Muscle layer of duodenum (tissue), 2 donors: ENCODE measurements around the gene GJD4.

Experiments used
- H3K27ac ChIP-seq: one replicate; pipeline ENCODE4 v1.7.0; 2013; ENCODE audit warnings: mild to moderate bottlenecking, low read length
- H3K27me3 ChIP-seq: one replicate; pipeline ENCODE4 v1.7.0; 2013; ENCODE audit warnings: low read depth, mild to moderate bottlenecking, control low read depth, low read length
- H3K36me3 ChIP-seq, 2 donors: one replicate each; pipeline ENCODE4 v1.7.0; 2013; ENCODE audit warnings: low read length in 2 of 2, control low read depth in 1 of 2, mild to moderate bottlenecking in 1 of 2; ENCODE audit not compliant: insufficient read depth in 2 of 2, control insufficient read depth in 1 of 2
- H3K4me1 ChIP-seq, 2 donors: one replicate each; pipeline ENCODE4 v1.7.0; 2013; ENCODE audit warnings: low read length in 2 of 2, mild to moderate bottlenecking in 2 of 2, control low read depth in 1 of 2, moderate library complexity in 1 of 2; ENCODE audit not compliant: insufficient read depth in 2 of 2, control insufficient read depth in 1 of 2
- H3K4me3 ChIP-seq, 2 donors: one replicate each; pipeline ENCODE4 v1.7.0; 2013; ENCODE audit warnings: low read length in 2 of 2, low read depth in 1 of 2, mild to moderate bottlenecking in 1 of 2
- H3K9me3 ChIP-seq, 2 donors: one replicate each; pipeline ENCODE4 v1.7.0; 2013; ENCODE audit warnings: low read length in 2 of 2, control low read depth in 1 of 2, mild to moderate bottlenecking in 1 of 2; ENCODE audit not compliant: control insufficient read depth in 1 of 2
- donor health status: healthy.

The GJD4 gene

DNA sequence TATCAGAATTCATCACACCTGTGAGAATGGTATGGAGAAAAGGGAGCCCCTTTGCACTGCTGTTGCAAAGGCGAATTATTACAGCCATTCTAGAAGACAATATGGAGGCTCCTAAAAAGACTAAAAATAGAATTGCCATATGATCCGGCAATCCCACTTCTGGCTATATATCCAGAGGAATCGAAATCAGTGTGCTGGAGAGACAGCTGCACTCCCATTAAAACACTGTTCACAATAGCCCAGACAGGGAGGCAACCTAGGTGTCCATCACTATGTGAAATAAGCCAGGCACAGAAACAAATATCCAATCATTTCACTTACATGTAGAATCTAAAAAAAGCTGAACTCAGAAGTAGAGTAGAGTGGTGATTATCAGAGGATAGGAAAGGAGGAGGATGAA is 26.0 kb upstream of the GJD4 start:
- H3K9me3 ChIP-seq, result no peaks in the 10 kb centered on the region
- H3K36me3 ChIP-seq, result peaks cover 0 to 12% of the 10 kb centered on the region in 2 donors
- H3K27ac ChIP-seq, result no peak overlapping the region
- no peaks in the 10 kb centered on the region for H3K4me1 ChIP-seq
- no peaks in the 10 kb centered on the region for H3K27me3 ChIP-seq
- H3K4me3 ChIP-seq, result no peak overlapping the region

- H3K27ac ChIP-seq, result no peak overlapping the region
- no peaks in the 10 kb centered on the region for H3K4me1 ChIP-seq
- H3K27me3 ChIP-seq, result no peaks in the 10 kb centered on the region
- H3K9me3 ChIP-seq, result no peaks in the 10 kb centered on the region
- peaks cover 0 to 6% of the 10 kb centered on the region in 2 donors for H3K36me3 ChIP-seq
- no peak overlapping the region for H3K4me3 ChIP-seq
Measured at GRCh38 chr10:35579726-35580422, 25.3 kb upstream of the GJD4 start.

DNA sequence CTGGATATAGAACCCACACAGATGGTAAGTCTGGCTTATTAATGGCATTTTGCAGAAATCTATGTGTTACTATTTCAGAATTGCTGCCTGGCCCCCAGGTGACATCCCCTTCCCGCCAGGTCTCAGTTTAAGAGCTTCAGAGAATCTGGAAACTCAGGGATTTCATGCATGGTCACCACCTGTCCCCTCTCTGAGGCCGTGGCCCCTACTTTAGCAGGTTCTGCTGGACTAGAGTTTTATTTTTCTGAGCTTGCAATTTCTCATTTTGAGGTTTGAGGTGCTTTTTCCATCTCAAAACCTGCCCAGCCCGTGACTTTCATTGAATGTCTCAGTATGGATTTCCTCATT is 24.7 kb upstream of the GJD4 start:
- no peak overlapping the region for H3K27ac ChIP-seq
- H3K4me1 ChIP-seq, result no peaks in the 10 kb centered on the region
- no peaks in the 10 kb centered on the region for H3K9me3 ChIP-seq
- H3K36me3 ChIP-seq, result peaks cover 0 to under 1% of the 10 kb centered on the region in 2 donors
- H3K27me3 ChIP-seq, result no peaks in the 10 kb centered on the region
- H3K4me3 ChIP-seq, result no peak overlapping the region

DNA sequence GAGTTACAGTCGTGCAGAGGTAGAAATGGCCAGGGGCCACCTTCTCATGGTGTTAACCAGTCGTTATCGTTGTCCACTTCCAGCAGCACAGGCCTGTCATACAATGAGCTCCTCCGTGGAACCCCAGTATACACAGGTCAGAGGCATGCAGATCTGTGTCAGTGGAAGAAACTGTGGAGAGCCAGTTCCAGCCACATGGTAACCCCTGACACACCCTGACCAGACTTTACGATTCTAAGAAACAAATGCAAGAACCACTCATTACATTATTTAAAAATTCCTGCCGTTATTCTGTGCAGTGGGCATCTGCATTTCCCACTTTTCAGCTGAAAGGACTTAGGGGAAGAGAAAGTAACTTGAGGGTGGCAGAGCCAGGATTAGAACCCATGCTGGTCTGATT is 23.5 kb upstream of the GJD4 start:
- no peaks in the 10 kb centered on the region for H3K36me3 ChIP-seq

GRCh38 chr10:35584946-35585345 is 20.2 kb upstream of the GJD4 start:
- no peaks in the 10 kb centered on the region for H3K27me3 ChIP-seq
- H3K36me3 ChIP-seq, result no peaks in the 10 kb centered on the region
- H3K4me3 ChIP-seq, result no peak overlapping the region
- H3K9me3 ChIP-seq, result no peaks in the 10 kb centered on the region
- no peaks in the 10 kb centered on the region for H3K4me1 ChIP-seq
- H3K27ac ChIP-seq, result no peak overlapping the region

More for the DNA sequence above, 23.5 kb upstream of the GJD4 start:
- Histone ChIP-seq H3K27ac (no peak overlapping the region), H3K27me3 (no peaks in the 10 kb centered on the region), H3K4me1 (no peaks in the 10 kb centered on the region), H3K9me3 (no peaks in the 10 kb centered on the region), H3K4me3 (no peak overlapping the region)

- H3K27ac ChIP-seq, result no peak overlapping the region
- H3K36me3 ChIP-seq, result no peaks in the 10 kb centered on the region
- no peaks in the 10 kb centered on the region for H3K27me3 ChIP-seq
- no peaks in the 10 kb centered on the region for H3K4me1 ChIP-seq
- H3K4me3 ChIP-seq, result no peak overlapping the region
- H3K9me3 ChIP-seq, result no peaks in the 10 kb centered on the region
Measured at GRCh38 chr10:35585356-35585755, 19.8 kb upstream of the GJD4 start.

GRCh38 chr10:35585903-35586535 is 19.1 kb upstream of the GJD4 start:
- Histone ChIP-seq H3K4me3 (no peak overlapping the region), H3K4me1 (no peaks in the 10 kb centered on the region), H3K27ac (no peak overlapping the region), H3K36me3 (no peaks in the 10 kb centered on the region), H3K9me3 (no peaks in the 10 kb centered on the region), H3K27me3 (no peaks in the 10 kb centered on the region)

DNA sequence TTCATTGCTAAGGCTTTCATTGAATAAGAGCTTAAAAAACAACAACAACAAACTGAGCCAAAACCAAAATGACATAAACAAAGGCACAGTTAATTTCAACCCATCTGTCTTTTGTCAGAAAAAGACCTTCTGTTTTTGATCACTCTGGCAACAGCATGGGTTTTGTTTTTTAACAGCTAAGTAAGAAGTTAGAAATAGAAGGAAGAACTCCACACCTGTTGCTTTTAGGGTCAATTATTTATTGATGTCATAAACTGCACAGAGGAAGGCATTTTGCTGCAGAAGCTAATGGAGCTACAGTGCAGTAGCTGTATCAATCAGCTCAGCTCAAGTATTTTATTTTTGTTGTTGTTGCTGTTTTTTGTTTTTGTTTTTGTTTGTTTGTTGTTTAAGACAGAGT is 16.3 kb upstream of the GJD4 start:
- Histone ChIP-seq H3K9me3 (peaks cover 0 to 3% of the 10 kb centered on the region in 2 donors), H3K4me1 (no peaks in the 10 kb centered on the region), H3K27me3 (no peaks in the 10 kb centered on the region), H3K4me3 (no peak overlapping the region), H3K36me3 (no peaks in the 10 kb centered on the region), H3K27ac (no peak overlapping the region)

- H3K36me3 ChIP-seq, result no peaks in the 10 kb centered on the region
- no peak overlapping the region for H3K4me3 ChIP-seq
- H3K9me3 ChIP-seq, result peaks cover 0 to 3% of the 10 kb centered on the region in 2 donors
- H3K27me3 ChIP-seq, result no peaks in the 10 kb centered on the region
- no peaks in the 10 kb centered on the region for H3K4me1 ChIP-seq
- no peak overlapping the region for H3K27ac ChIP-seq
Measured at GRCh38 chr10:35592441-35592840, 12.7 kb upstream of the GJD4 start.

GRCh38 chr10:35594115-35595079 is 10.7 kb upstream of the GJD4 start:
- Histone ChIP-seq H3K27ac (no peak overlapping the region), H3K4me1 (no peaks in the 10 kb centered on the region), H3K9me3 (peaks cover 0 to 3% of the 10 kb centered on the region in 2 donors), H3K4me3 (no peak overlapping the region), H3K36me3 (no peaks in the 10 kb centered on the region), H3K27me3 (no peaks in the 10 kb centered on the region)

DNA sequence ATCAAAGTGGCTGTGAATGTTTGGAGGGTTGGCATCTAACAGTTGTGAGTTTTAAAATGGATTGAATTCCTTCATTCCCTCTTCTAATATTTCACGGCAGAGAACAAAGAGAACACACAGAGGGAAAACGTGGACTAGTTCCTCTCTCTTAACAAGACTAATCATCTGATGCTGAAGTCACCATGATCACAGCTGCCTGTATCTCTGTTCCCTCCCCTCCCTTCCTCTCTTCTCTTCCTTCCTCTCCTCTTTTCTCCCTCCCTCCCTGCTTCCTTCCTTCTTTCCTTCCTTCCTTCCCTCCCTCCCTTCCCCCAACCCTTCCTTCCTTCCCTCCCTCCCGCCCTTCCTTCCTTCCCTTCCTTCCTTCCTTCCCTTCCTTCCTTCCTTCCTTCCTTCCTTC is 10.0 kb upstream of the GJD4 start:
- Histone ChIP-seq H3K4me3 (no peak overlapping the region), H3K9me3 (peaks cover 0 to 3% of the 10 kb centered on the region in 2 donors), H3K36me3 (no peaks in the 10 kb centered on the region), H3K4me1 (no peaks in the 10 kb centered on the region), H3K27me3 (no peaks in the 10 kb centered on the region), H3K27ac (no peak overlapping the region)
